Activated CD4-positive, alpha-beta T cell treated with anti-CD3 and anti-CD28 coated beads for 36 hours (primary cell): ENCODE measurements around the gene FAM120C. TPM values are rescaled to one million over a fixed set of nuclear protein-coding genes. Genes with fewer than 3 reads are reported as not detected.

Experiments
- ATAC-seq: fragments of 200-7000 bp; cut with Tn5 transposase; one replicate; pipeline ENCODE4 v1.10.0; 2021; ENCODE audit warnings: mild to moderate bottlenecking, moderate library complexity
- CTCF ChIA-PET: fragments of 350-600 bp; sonication (Branson Sonifier 250); formaldehyde crosslinking; loops from one replicate; lab custom pipeline; 2021; ENCODE audit warnings: antibody characterized with exemption; lab: Charles Lee
- POLR2A ChIA-PET: fragments of 350-600 bp; sonication (Branson Sonifier 250); formaldehyde crosslinking; loops from one replicate; lab custom pipeline; 2021; ENCODE audit warnings: antibody characterized with exemption, inconsistent platforms; lab: Charles Lee
- DNase-seq: peaks from one replicate; pipeline ENCODE4 v3.0.0-alpha.2; 2020
- H3K27ac Mint-ChIP-seq: one replicate; pipeline ENCODE4 v1.8.0; 2021; ENCODE audit warnings: mixed read lengths
- H3K27me3 Mint-ChIP-seq: one replicate; pipeline ENCODE4 v1.8.0; 2021; ENCODE audit warnings: mixed read lengths
- H3K36me3 Mint-ChIP-seq: one replicate; pipeline ENCODE4 v1.8.0; 2021; ENCODE audit warnings: low read depth, mixed read lengths
- H3K4me1 Mint-ChIP-seq: one replicate; pipeline ENCODE4 v1.8.0; 2021; ENCODE audit warnings: mixed read lengths
- H3K4me3 Mint-ChIP-seq: one replicate; pipeline ENCODE4 v1.8.0; 2021; ENCODE audit warnings: mild to moderate bottlenecking, moderate library complexity, mixed read lengths
- H3K9me3 Mint-ChIP-seq: one replicate; pipeline ENCODE4 v1.8.0; 2021; ENCODE audit warnings: low read depth, mixed read lengths
- intact Hi-C, 2 experiments: fragments of 100-400 bp; cut with DNase I in 1 of 2; cut with micrococcal nuclease in 1 of 2; formaldehyde crosslinking; loops; one replicate each; pipeline versions ENCODE4 v1.14.2 to v1.15.1; 2022 to 2024; cut with DNase I, micrococcal nuclease
- total RNA-seq, 2 experiments: library from RNA; stranded (reverse); gene quantifications; one replicate each; pipeline ENCODE4 v1.2.3, GENCODE V29; 2021

Gene FAM120C
- total RNA-seq, 2 experiments from 2014 or later, result 6.6 to 8.3 TPM

- Mint-ChIP-seq H3K9me3 (no peaks in the 10 kb centered on the region), H3K4me3 (no peak overlapping the region)
- POLR2A ChIA-PET, result no interaction called here
These were observed 116.2 kb downstream of the FAM120C start for GRCh38 chrX:54066841-54067240.

GRCh38 chrX:54064564-54064963 lies 118.5 kb downstream of the FAM120C start:
- intact Hi-C loops, result no loop called here
- Mint-ChIP-seq H3K4me1 (no peaks in the 10 kb centered on the region), H3K9me3 (no peaks in the 10 kb centered on the region), H3K4me3 (no peak overlapping the region), H3K27me3 (no peaks in the 10 kb centered on the region), H3K36me3 (no peaks in the 10 kb centered on the region), H3K27ac (no peak overlapping the region)
- ATAC-seq (no peak), DNase-seq (no peak)
- CTCF ChIA-PET, result no interaction called here
- POLR2A ChIA-PET, result no interaction called here

More at GRCh38 chrX:54066841-54067240, 116.2 kb downstream of the FAM120C start:
- ATAC-seq, result no peak
- no peak overlapping the region for H3K27ac Mint-ChIP-seq
- intact Hi-C loops, result no loop called here
- no peaks in the 10 kb centered on the region for H3K4me1 Mint-ChIP-seq
- CTCF ChIA-PET, result interaction anchor here (0.9 kb wide), 1 partner anchor 8 kb away, joined by 3 read pairs; no protein-coding TSS in a partner anchor
- H3K27me3 Mint-ChIP-seq, result no peaks in the 10 kb centered on the region
- no peak for DNase-seq
- no peaks in the 10 kb centered on the region for H3K36me3 Mint-ChIP-seq

GRCh38 chrX:54063361-54063760 lies 119.7 kb downstream of the FAM120C start:
- H3K27me3 Mint-ChIP-seq, result no peaks in the 10 kb centered on the region
- POLR2A ChIA-PET, result no interaction called here

GRCh38 chrX:54049801-54050200 lies 133.3 kb downstream of the FAM120C start:
- Mint-ChIP-seq H3K4me1 (peaks cover 12% of the 10 kb centered on the region), H3K4me3 (no peak overlapping the region)
- POLR2A ChIA-PET, result no interaction called here

More at GRCh38 chrX:54063361-54063760, 119.7 kb downstream of the FAM120C start:
- ATAC-seq (no peak), DNase-seq (no peak)
- no peaks in the 10 kb centered on the region for H3K36me3 Mint-ChIP-seq
- intact Hi-C loops, result no loop called here
- CTCF ChIA-PET, result no interaction called here
- H3K9me3 Mint-ChIP-seq, result no peaks in the 10 kb centered on the region
- no peak overlapping the region for H3K27ac Mint-ChIP-seq
- no peaks in the 10 kb centered on the region for H3K4me1 Mint-ChIP-seq
- H3K4me3 Mint-ChIP-seq, result no peak overlapping the region

GRCh38 chrX:54048412-54048811 lies 134.6 kb downstream of the FAM120C start:
- Mint-ChIP-seq H3K27me3 (no peaks in the 10 kb centered on the region), H3K36me3 (no peaks in the 10 kb centered on the region), H3K9me3 (no peaks in the 10 kb centered on the region), H3K4me1 (peaks cover 13% of the 10 kb centered on the region), H3K4me3 (no peak overlapping the region), H3K27ac (no peak overlapping the region)
- ChIA-PET CTCF (no interaction called here), POLR2A (no interaction called here)
- intact Hi-C loops, result loop anchor here in 1 of 2 experiments (10.0 kb wide), 2 partner anchors 334 to 824 kb away; partner anchors contain the start of gene KDM5C
- ATAC-seq (no peak), DNase-seq (no peak)

More at GRCh38 chrX:54049801-54050200, 133.3 kb downstream of the FAM120C start:
- CTCF ChIA-PET, result no interaction called here
- Mint-ChIP-seq H3K27ac (no peak overlapping the region), H3K9me3 (no peaks in the 10 kb centered on the region), H3K36me3 (no peaks in the 10 kb centered on the region), H3K27me3 (no peaks in the 10 kb centered on the region)
- DNase-seq (no peak), ATAC-seq (no peak)
- intact Hi-C loops, result loop anchor here in 1 of 2 experiments (10.0 kb wide), 2 partner anchors 335 to 825 kb away; partner anchors contain the start of gene KDM5C

- CTCF ChIA-PET, result interaction anchor here (0.6 kb wide), 1 partner anchor 64 kb away, joined by 4 read pairs; no protein-coding TSS in a partner anchor
These were observed 137.4 kb downstream of the FAM120C start for GRCh38 chrX:54045563-54046228.

GRCh38 chrX:54044877-54045338 lies 138.1 kb downstream of the FAM120C start:
- peaks cover 18% of the 10 kb centered on the region for H3K36me3 Mint-ChIP-seq
- H3K4me3 Mint-ChIP-seq, result peak overlapping the region; percentile 95
- H3K4me1 Mint-ChIP-seq, result peaks cover 24% of the 10 kb centered on the region
- no peak for DNase-seq
- H3K27ac Mint-ChIP-seq, result peak overlapping the region; percentile 94
- POLR2A ChIA-PET, result interaction anchor here (0.6 to 2.6 kb wide), 5 partner anchors 9 to 955 kb away, joined by 3 to 12 read pairs (median 4); partner anchors contain the start of genes APEX2 and FAM120C
- intact Hi-C loops, result loop anchor here (1.0 to 10.0 kb wide), 17 partner anchors 138 to 1117 kb away; partner anchors contain the start of genes FAM120C (in 2 of the 2), RIBC1 (in 2 of the 2), SMC1A (in 2 of the 2) and APEX2 (in 1 of the 2)
- H3K9me3 Mint-ChIP-seq, result no peaks in the 10 kb centered on the region
- CTCF ChIA-PET, result interaction anchor here (0.7 kb wide), 2 partner anchors 729 to 879 kb away, joined by 3 read pairs; no protein-coding TSS in a partner anchor
- no peak for ATAC-seq
- no peaks in the 10 kb centered on the region for H3K27me3 Mint-ChIP-seq

More at GRCh38 chrX:54045563-54046228, 137.4 kb downstream of the FAM120C start:
- intact Hi-C loops, result loop anchor here in 1 of 2 experiments (1.0 to 10.0 kb wide), 5 partner anchors 331 to 957 kb away; partner anchors contain the start of genes APEX2, KDM5C and TSR2
- POLR2A ChIA-PET, result interaction anchor here (0.9 to 1.2 kb wide), 3 partner anchors 8 to 954 kb away, joined by 3 to 6 read pairs (median 4); partner anchors contain the start of genes APEX2 and FAM120C
- H3K4me3 Mint-ChIP-seq, result peak overlapping the region; percentile 95
- H3K27ac Mint-ChIP-seq, result peak overlapping the region; percentile 94
- peaks cover 13% of the 10 kb centered on the region for H3K36me3 Mint-ChIP-seq
- ATAC-seq, result no peak
- no peak for DNase-seq
- H3K9me3 Mint-ChIP-seq, result no peaks in the 10 kb centered on the region
- H3K27me3 Mint-ChIP-seq, result no peaks in the 10 kb centered on the region
- H3K4me1 Mint-ChIP-seq, result peaks cover 20% of the 10 kb centered on the region

- Mint-ChIP-seq H3K27ac (peak within 1 kb of the TSS; percentile 95), H3K36me3 (peaks cover 20% of the 10 kb centered on the region), H3K9me3 (no peaks in the 10 kb centered on the region), H3K4me1 (peaks cover 24% of the 10 kb centered on the region), H3K4me3 (peak within 1 kb of the TSS; percentile 95), H3K27me3 (no peaks in the 10 kb centered on the region)
- ATAC-seq (peak; percentile 91), DNase-seq (peak; percentile 96)
- ChIA-PET CTCF (interaction anchor here (0.7 kb wide), 2 partner anchors 728 to 879 kb away, joined by 3 read pairs; no protein-coding TSS in a partner anchor), POLR2A (interaction anchor here (0.6 to 2.6 kb wide), 5 partner anchors 139 to 956 kb away, joined by 3 to 12 read pairs (median 5); partner anchors contain the start of genes APEX2, FAM120C and GNL3L)
- intact Hi-C loops, result loop anchor here (1.0 to 10.0 kb wide), 16 partner anchors 139 to 1118 kb away; partner anchors contain the start of genes FAM120C (in 2 of the 2), RIBC1 (in 2 of the 2), SMC1A (in 2 of the 2) and APEX2 (in 1 of the 2)
These were observed 138.8 kb downstream of the FAM120C start, which contains the start of gene PHF8 for GRCh38 chrX:54044126-54044876. Gene PHF8 (minus strand): TSS chrX:54044473. CDS start chrX:54042728, 1,745 bp downstream.

- ChIA-PET POLR2A (interaction anchor here (0.5 to 2.6 kb wide), 5 partner anchors 140 to 818 kb away, joined by 3 to 12 read pairs (median 5); partner anchors contain the start of genes FAM120C and GNL3L), CTCF (interaction anchor here (0.7 kb wide), 2 partner anchors 365 to 385 kb away, joined by 3 to 5 read pairs; no protein-coding TSS in a partner anchor)
- H3K36me3 Mint-ChIP-seq, result peaks cover 20% of the 10 kb centered on the region
- peak overlapping the region; percentile 95 for H3K4me3 Mint-ChIP-seq
- DNase-seq (peak; percentile 52), ATAC-seq (no peak)
- H3K4me1 Mint-ChIP-seq, result peaks cover 24% of the 10 kb centered on the region
- no peaks in the 10 kb centered on the region for H3K27me3 Mint-ChIP-seq
- intact Hi-C loops, result loop anchor here (1.0 to 10.0 kb wide), 16 partner anchors 140 to 1119 kb away; partner anchors contain the start of genes FAM120C (in 2 of the 2), RIBC1 (in 2 of the 2), SMC1A (in 2 of the 2) and APEX2 (in 1 of the 2)
- H3K27ac Mint-ChIP-seq, result peak overlapping the region; percentile 95
- H3K9me3 Mint-ChIP-seq, result no peaks in the 10 kb centered on the region
These were observed 139.4 kb downstream of the FAM120C start for GRCh38 chrX:54043541-54044125.

GRCh38 chrX:54043056-54043455 lies 140.0 kb downstream of the FAM120C start:
- DNase-seq (no peak), ATAC-seq (no peak)
- H3K4me1 Mint-ChIP-seq, result peaks cover 24% of the 10 kb centered on the region
- peak overlapping the region; percentile 95 for H3K4me3 Mint-ChIP-seq
- H3K36me3 Mint-ChIP-seq, result peaks cover 20% of the 10 kb centered on the region
- ChIA-PET CTCF (interaction anchor here (0.7 kb wide), 2 partner anchors 365 to 385 kb away, joined by 3 to 5 read pairs; no protein-coding TSS in a partner anchor), POLR2A (interaction anchor here (0.5 to 2.6 kb wide), 5 partner anchors 140 to 818 kb away, joined by 3 to 12 read pairs (median 5); partner anchors contain the start of genes FAM120C and GNL3L)
- intact Hi-C loops, result loop anchor here (5.0 to 10.0 kb wide), 7 partner anchors 328 to 1119 kb away; partner anchors contain the start of genes KDM5C (in 1 of the 2), RIBC1 (in 1 of the 2) and SMC1A (in 1 of the 2)
- no peaks in the 10 kb centered on the region for H3K9me3 Mint-ChIP-seq
- peak overlapping the region; percentile 95 for H3K27ac Mint-ChIP-seq
- no peaks in the 10 kb centered on the region for H3K27me3 Mint-ChIP-seq
